NCI-H2227 (cell line): ENCODE data around the gene FLVCR1.
"Not testable (repeated sequence)": the region's sequence is repeated elsewhere in the genome, so short reads cannot be mapped to it uniquely, and the experiment has no call there.

ENCODE experiments used
- DNase-seq: peaks from one replicate; lab custom pipeline; 2025; ENCODE audit not compliant: unreplicated experiment; lab: John Stamatoyannopoulos, UW

FLVCR1 gene

GRCh38 chr1:212857992-212858460, at the start of gene FLVCR1:
TSS of gene FLVCR1 (plus strand) at chr1:212858275. CDS start at chr1:212858453, 178 bp downstream.
- DNase-seq, result peak; percentile 99

GRCh38 chr1:212814537-212815334, 43.3 kb upstream of the FLVCR1 start:
- peak; percentile 23 for DNase-seq

- DNase-seq, result no peak
Observed at GRCh38 chr1:212816567-212817278, 41.4 kb upstream of the FLVCR1 start.

DNA sequence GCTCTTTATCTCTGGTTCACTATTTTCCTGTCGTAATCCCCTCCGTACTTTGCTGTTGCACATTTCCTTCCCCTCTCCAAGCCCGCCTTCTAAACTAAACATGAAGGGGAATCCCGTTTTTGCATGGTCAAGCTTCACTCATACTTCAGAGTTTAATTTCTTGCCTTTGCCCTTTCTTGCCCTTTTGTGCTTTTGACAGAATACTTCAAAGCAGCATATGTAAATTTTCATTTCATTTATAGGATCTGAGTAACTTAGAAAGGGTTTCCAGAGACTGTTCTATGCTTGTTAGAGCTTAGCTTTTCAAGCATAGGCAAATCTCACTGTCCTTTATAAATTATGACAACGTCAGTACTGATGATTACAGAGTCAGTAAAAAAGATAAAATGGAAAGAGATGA, 38.3 kb upstream of the FLVCR1 start:
- DNase-seq, result no peak

DNA sequence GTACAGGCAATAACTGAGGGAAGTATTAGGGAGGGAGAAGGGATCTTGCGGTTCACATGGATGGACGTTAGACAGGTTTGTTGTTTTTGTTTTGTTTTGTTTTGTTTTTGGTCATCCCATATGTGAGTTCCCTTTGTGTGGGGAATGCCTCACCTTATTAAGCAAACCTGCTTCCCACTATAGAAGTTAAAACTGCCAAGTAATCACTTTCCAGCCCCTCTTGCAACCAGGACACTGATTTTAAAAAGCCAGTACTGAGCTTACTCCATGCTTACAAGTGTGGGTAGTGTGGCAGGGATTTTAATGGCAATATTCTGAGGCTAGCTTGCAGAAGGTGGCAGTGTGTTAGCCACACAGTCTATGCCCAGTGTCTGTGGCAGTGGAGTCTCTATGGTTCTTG, 37.1 kb upstream of the FLVCR1 start:
- no peak for DNase-seq

DNA sequence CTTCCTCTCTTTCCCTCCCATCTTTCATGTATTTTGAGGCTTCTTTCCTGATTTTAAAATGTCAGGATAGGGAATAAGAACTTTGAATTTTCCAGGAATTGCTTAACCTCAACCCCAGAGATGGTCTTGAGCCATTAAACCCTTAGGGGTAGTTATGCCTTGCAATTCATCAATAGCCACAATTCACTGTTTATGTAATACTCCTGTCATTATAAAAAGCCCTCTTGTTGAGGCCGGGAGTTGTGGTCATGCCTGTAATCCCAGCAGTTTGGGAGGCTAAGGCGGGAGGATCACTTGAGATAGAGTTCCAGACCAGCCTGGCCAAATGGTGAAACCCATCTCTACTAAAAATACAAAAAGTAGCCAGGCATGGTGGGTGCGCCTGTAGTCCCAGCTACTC, 35.1 kb upstream of the FLVCR1 start:
- DNase-seq, result no peak

DNA sequence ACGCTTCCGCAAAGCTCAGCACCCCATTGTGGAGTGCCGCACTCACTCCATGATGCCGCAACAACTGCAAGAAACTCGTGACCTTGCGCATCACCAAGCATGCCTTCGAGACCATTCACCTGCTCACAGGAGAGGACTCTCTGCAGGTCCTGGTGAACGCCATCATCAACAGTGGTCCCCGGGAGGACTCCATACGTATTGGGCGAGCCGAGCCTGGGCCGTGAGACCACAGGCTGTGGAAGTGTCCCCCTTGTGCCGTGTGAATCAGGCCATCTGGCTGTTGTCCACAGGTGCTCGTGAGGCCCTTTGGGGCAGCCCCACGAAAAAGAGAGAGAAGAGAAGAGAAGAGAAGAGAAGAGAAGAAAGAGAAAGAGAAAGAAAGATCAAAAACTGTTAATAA, 33.9 kb upstream of the FLVCR1 start:
- DNase-seq, result no peak

- DNase-seq, result no peak
Observed at GRCh38 chr1:212825798-212826452, 32.1 kb upstream of the FLVCR1 start.

- DNase-seq, result no peak
Observed at GRCh38 chr1:212827171-212827776, 30.8 kb upstream of the FLVCR1 start.

DNA sequence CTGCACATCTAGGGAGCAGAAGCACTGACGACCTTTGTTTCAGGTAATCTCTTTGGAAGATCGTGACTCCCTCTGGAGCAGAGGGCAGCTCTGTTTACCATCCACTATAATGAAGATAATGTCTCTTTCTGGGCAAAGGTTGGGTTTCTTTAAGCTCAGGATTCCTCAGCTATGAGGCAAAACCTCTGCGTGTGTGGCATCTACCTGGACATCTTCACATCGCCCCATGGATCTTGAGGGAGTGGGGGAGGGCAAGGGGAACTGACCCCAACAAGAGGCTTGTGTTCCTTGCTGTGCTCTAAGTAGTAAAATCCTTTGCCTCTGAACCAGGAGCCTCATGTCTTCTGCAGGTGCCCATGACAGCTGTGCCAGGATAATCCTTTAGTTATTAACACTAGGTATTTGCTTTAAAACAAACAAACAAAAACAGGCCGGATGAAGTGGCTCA, 30.2 kb upstream of the FLVCR1 start:
- no peak for DNase-seq

- DNase-seq, result no peak
Observed at GRCh38 chr1:212828395-212828794, 29.7 kb upstream of the FLVCR1 start.

DNA sequence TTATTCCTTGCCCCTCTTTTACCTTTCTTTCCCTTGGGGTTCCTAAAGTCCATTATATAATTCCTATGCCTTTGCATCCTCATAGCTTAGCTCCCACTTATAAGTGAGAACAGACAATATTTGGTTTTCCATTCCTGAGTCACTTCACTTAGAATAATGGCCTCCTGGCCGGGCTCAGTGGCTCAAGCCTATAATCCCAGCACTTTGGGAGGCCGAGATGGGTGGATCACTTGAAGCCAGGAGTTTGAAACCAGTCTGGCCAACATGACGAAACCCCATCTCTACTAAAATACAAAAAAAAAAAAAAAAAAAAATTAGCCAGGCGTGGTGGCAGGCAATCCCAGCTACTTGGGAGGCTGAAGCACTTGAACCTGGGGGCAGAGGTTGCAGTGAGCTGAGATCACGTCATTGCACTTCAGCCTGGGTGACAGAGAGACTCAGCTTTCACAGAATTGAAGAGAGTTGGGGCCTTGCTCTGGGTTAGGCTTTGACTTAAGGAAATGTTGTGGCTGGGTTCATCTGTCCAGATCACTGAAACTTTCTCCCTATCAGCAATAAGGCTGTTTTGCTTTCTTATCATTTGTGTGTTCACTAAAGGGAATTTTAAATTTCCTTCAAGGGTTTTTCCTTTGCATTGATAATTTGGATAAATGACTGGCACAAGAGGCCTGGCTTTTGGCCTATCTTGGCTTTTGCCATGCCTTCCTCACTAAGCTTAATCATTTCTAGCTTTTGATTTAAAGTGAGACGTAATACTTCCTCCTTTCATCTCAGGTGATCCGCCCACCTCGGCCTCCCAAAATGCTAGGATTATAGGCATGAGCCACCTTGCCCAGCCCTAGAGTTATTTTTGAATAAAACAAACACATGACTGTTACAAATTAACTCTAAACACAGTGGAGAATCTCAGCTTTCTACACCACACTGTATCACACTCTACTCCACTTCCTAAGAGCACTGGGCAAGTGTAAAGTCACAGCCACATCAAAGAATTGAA, 24.6 kb upstream of the FLVCR1 start:
- not testable (repeated sequence) for DNase-seq

DNA sequence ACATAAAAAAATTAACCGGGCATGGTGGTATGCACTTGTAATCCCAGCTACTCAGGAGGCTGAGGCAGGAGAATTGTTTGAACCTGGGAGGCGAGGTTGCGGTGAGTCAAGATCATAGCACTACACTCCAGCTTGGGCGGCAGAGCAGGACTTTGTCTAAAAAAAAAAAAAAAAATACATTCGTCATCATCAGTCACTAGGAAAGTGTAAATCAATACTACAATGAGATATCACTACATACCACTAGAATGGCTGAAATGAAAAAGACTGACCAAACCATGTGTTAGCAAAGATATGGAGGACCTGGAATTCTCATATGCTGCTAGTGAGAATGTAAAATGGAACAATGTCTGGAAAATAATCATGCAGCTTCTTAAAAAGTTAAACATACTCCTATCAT, 19.9 kb upstream of the FLVCR1 start:
- DNase-seq, result no peak

DNA sequence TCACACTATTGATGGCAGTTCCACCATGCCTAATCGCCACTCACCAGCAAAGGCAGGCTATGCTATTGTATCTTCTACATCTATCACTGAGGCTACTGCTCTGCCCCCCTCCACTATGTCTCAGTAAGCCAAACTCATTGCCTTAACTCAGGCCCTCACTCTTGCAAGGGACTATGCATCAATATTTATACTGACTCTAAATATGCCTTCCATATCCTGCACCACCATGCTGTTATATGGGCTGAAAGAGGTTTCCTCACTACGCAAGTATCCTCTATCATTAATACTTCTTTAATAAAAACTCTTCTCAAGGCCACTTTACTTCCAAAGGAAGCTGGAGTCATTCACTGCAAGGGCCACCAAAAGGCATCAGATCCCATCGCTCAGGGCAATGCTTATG, 13.6 kb upstream of the FLVCR1 start:
- not testable (repeated sequence) for DNase-seq

GRCh38 chr1:212847549-212847948, 10.5 kb upstream of the FLVCR1 start, which contains the start of gene SPATA45:
TSS of gene SPATA45 (minus strand) at chr1:212847649. CDS start at chr1:212836149, 11,500 bp downstream.
- no peak for DNase-seq

GRCh38 chr1:212852105-212852688, 5.9 kb upstream of the FLVCR1 start:
- no peak for DNase-seq

DNA sequence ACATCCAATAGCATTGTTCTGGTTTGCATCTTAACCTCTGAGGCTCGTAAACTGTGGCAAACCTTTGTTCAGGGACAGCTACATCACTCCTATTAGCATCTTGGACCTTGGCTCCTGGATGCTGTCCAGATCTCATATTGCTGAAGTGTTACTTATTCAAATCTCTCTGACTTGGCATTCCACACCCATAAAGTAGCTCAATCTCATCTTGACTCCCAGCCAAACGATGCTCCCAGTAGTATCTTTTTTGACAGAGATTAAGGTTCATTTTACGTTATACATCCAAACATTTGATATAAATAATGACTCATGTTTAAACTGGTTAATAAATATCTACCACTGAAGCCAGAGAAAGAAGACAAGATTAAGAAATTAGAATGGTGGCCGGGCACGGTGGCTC, 4.4 kb upstream of the FLVCR1 start:
- no peak for DNase-seq

DNA sequence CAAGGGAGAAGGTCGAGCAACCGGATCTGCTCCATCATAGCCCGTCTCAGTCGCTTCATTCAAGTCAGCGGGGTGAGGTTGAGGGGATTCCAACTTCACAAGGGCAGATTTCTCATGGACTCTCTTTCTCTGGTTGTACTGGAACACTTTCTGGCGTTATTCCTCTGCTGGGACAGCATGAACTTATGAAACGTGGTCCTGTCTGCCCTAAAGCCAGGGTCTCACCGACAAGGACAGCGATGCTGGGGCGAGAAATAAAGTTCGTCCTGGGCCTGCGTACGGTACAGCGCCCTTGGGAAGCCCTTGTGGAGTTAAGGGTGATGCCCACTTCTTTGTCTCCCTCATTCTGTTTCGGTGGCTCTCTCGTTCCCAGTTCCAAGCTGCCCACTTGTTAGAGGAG, 1.3 kb upstream of the FLVCR1 start:
- DNase-seq, result no peak

DNA sequence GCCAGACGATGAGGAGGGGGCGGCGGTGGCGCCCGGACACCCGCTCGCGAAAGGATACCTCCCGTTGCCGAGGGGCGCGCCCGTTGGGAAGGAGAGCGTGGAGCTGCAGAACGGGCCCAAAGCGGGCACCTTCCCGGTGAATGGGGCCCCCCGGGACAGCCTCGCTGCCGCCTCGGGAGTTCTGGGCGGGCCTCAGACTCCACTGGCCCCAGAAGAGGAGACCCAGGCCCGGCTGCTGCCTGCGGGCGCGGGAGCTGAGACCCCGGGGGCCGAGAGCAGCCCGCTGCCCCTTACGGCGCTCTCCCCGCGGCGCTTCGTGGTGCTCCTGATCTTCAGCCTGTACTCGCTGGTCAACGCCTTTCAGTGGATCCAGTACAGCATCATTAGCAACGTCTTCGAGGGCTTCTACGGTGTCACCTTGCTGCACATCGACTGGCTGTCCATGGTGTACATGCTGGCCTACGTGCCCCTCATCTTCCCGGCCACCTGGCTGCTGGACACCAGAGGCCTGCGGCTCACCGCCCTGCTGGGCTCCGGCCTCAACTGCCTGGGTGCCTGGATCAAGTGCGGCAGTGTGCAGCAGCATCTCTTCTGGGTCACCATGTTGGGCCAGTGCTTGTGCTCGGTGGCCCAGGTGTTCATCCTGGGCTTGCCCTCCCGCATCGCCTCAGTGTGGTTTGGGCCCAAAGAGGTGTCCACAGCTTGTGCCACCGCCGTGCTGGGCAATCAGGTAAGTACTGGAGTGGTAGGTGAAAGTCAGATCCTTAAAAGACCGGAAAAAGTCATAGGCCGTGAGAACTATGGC, 588 bp downstream of the FLVCR1 start:
- peak; percentile 68 for DNase-seq
